H9 (cell line): ENCODE measurements around the gene OSBPL1A. TPM values are rescaled to one million over a fixed set of nuclear protein-coding genes. Genes with fewer than 3 reads are reported as not detected.

Source experiments
- DNase-seq: peaks from one replicate; pipeline ENCODE4 v3.0.0-alpha.2; 2017
- H2AFZ ChIP-seq: one replicate; pipeline ENCODE4 v1.6.1; 2013; ENCODE audit warnings: mild to moderate bottlenecking, low read length, control low read depth, moderate library complexity
- H2AK5ac ChIP-seq: 2 replicates; pipeline ENCODE4 v1.6.1; 2013; ENCODE audit warnings: low read length, control low read depth, mixed read lengths; ENCODE audit not compliant: insufficient read length
- H2BK120ac ChIP-seq: one replicate; pipeline ENCODE4 v1.6.1; 2013; ENCODE audit warnings: low read depth, mild to moderate bottlenecking, low read length, control low read depth, inconsistent platforms; ENCODE audit not compliant: poor library complexity, severe bottlenecking
- H2BK12ac ChIP-seq: 2 replicates; pipeline ENCODE4 v1.6.1; 2013; ENCODE audit warnings: low read length, control low read depth, mixed read lengths, low read depth; ENCODE audit not compliant: insufficient read length
- H2BK15ac ChIP-seq: 2 replicates; pipeline ENCODE4 v1.6.1; 2013; ENCODE audit warnings: low read depth, low read length, control low read depth
- H2BK20ac ChIP-seq: one replicate; pipeline ENCODE4 v1.6.1; 2013; ENCODE audit warnings: low read depth, mild to moderate bottlenecking, low read length, control low read depth, inconsistent platforms; ENCODE audit not compliant: poor library complexity, severe bottlenecking
- H2BK5ac ChIP-seq: 2 replicates; pipeline ENCODE4 v1.6.1; 2013; ENCODE audit warnings: low read length, control low read depth, mixed read lengths; ENCODE audit not compliant: insufficient read length
- H3K14ac ChIP-seq: 2 replicates; pipeline ENCODE4 v1.6.1; 2013; ENCODE audit warnings: low read length, control low read depth; ENCODE audit not compliant: insufficient read depth
- H3K18ac ChIP-seq: 2 replicates; pipeline ENCODE4 v1.6.1; 2013; ENCODE audit warnings: low read depth, mild to moderate bottlenecking, mixed read lengths, low read length, control low read depth; ENCODE audit not compliant: insufficient read length
- H3K23ac ChIP-seq: 2 replicates; pipeline ENCODE4 v1.6.1; 2013; ENCODE audit warnings: low read length, control low read depth, mixed read lengths, low read depth; ENCODE audit not compliant: insufficient read length
- H3K23me2 ChIP-seq: 2 replicates; pipeline ENCODE4 v1.6.1; 2013; ENCODE audit warnings: low read depth, mild to moderate bottlenecking, mixed read lengths, low read length, control low read depth; ENCODE audit not compliant: insufficient read length, poor library complexity, severe bottlenecking
- H3K27ac ChIP-seq: 2 replicates; pipeline ENCODE4 v1.5.1; 2013; ENCODE audit warnings: low read length, control low read depth, mixed read lengths, low read depth; ENCODE audit not compliant: insufficient read length
- H3K27me3 ChIP-seq: 2 replicates; pipeline ENCODE4 v1.6.1; 2013; ENCODE audit warnings: low read length, control low read depth, inconsistent platforms; ENCODE audit not compliant: insufficient read depth
- H3K4ac ChIP-seq: 2 replicates; pipeline ENCODE4 v1.6.1; 2013; ENCODE audit warnings: low read depth, mild to moderate bottlenecking, control low read depth, inconsistent platforms, low read length, moderate library complexity
- H3K4me1 ChIP-seq: 2 replicates; pipeline ENCODE4 v1.6.1; 2013; ENCODE audit warnings: low read length, control low read depth, inconsistent platforms; ENCODE audit not compliant: insufficient read depth
- H3K4me2 ChIP-seq: 2 replicates; pipeline ENCODE4 v1.6.1; 2013; ENCODE audit warnings: low read length, control low read depth, mixed read lengths; ENCODE audit not compliant: insufficient read length, insufficient read depth
- H3K56ac ChIP-seq: 2 replicates; pipeline ENCODE4 v1.6.1; 2013; ENCODE audit warnings: low read depth, mild to moderate bottlenecking, mixed read lengths, low read length, control low read depth; ENCODE audit not compliant: insufficient read length
- H3K79me1 ChIP-seq: 2 replicates; pipeline ENCODE4 v1.6.1; 2013; ENCODE audit warnings: low read depth, mild to moderate bottlenecking, moderate library complexity, low read length, control low read depth, inconsistent platforms; ENCODE audit not compliant: insufficient read depth, poor library complexity, severe bottlenecking
- H3K79me2 ChIP-seq: 2 replicates; pipeline ENCODE4 v1.6.1; 2013; ENCODE audit warnings: low read length, control low read depth, inconsistent platforms; ENCODE audit not compliant: insufficient read depth
- H3K9ac ChIP-seq: 2 replicates; pipeline ENCODE4 v1.6.1; 2013; ENCODE audit warnings: low read length, control low read depth, mixed read lengths; ENCODE audit not compliant: insufficient read length; ENCODE audit errors: extremely low read depth
- H3K9me3 ChIP-seq: one replicate; pipeline ENCODE4 v1.6.1; 2013; ENCODE audit warnings: low read depth, low read length, inconsistent platforms; ENCODE audit not compliant: control insufficient read depth
- H3T11ph ChIP-seq: one replicate; pipeline ENCODE4 v1.6.1; 2013; ENCODE audit warnings: mild to moderate bottlenecking, low read length, control low read depth, inconsistent platforms
- H4K20me1 ChIP-seq: one replicate; pipeline ENCODE4 v1.6.1; 2013; ENCODE audit not compliant: control insufficient read depth, insufficient read length, insufficient read depth
- H4K5ac ChIP-seq: 2 replicates; pipeline ENCODE4 v1.6.1; 2013; ENCODE audit warnings: low read depth, mild to moderate bottlenecking, mixed read lengths, low read length, control low read depth; ENCODE audit not compliant: insufficient read length
- H4K8ac ChIP-seq: replicated peaks from 2 replicates; pipeline ENCODE4 v1.6.1; 2013; ENCODE audit warnings: low read length, control low read depth, mixed read lengths, low read depth; ENCODE audit not compliant: insufficient read length
- H4K91ac ChIP-seq: 2 replicates; pipeline ENCODE4 v1.6.1; 2013; ENCODE audit warnings: low read depth, mild to moderate bottlenecking, moderate library complexity, mixed read lengths, low read length, control low read depth; ENCODE audit not compliant: insufficient read length
- H3K27ac Mint-ChIP-seq, 3 experiments: 2 replicates in 2 of 3; 3 replicates in 1 of 3; pipeline ENCODE4 v1.8.0; 2020 to 2021; ENCODE audit warnings: mixed read lengths in 3 of 3, mild to moderate bottlenecking in 1 of 3, moderate library complexity in 1 of 3
- H3K27me3 Mint-ChIP-seq: 2 replicates; pipeline ENCODE4 v1.8.0; 2021; ENCODE audit warnings: low read depth, mild to moderate bottlenecking, moderate library complexity, mixed read lengths
- H3K36me3 Mint-ChIP-seq, 3 experiments: 2 replicates in 2 of 3; 3 replicates in 1 of 3; pipeline ENCODE4 v1.8.0; 2020 to 2021; ENCODE audit warnings: low read depth in 3 of 3, mixed read lengths in 3 of 3; ENCODE audit not compliant: insufficient read depth in 1 of 3
- H3K4me1 Mint-ChIP-seq, 2 experiments: 2 replicates each; pipeline ENCODE4 v1.8.0; 2020; ENCODE audit warnings: mixed read lengths in 2 of 2
- H3K4me3 Mint-ChIP-seq, 2 experiments: 2 replicates in 1 of 2; 3 replicates in 1 of 2; pipeline ENCODE4 v1.8.0; 2020 to 2021; ENCODE audit warnings: mild to moderate bottlenecking in 2 of 2, mixed read lengths in 2 of 2, moderate library complexity in 1 of 2
- H3K9me3 Mint-ChIP-seq, 2 experiments: 2 replicates in 1 of 2; 3 replicates in 1 of 2; pipeline ENCODE4 v1.8.0; 2020; ENCODE audit warnings: mild to moderate bottlenecking in 2 of 2, mixed read lengths in 2 of 2, moderate library complexity in 1 of 2
- WGBS: extraction: QIAGEN DNeasy Blood & Tissue Kit; methylation state at CpG from one replicate; pipeline ENCODE4 v1.1.7; 2013; ENCODE audit warnings: missing lambda C conversion rate, low lambda C conversion rate, mixed read lengths; ENCODE audit not compliant: insufficient read length; ENCODE audit errors: extremely low coverage; 5-methylcytosine and 5-hydroxymethylcytosine counted together
- total RNA-seq: library from RNA; stranded (reverse); gene quantifications from 2 replicates; pipeline ENCODE4 v1.2.1, GENCODE V29; 2021
- TF ChIP-seq, protein P1 (sequence below): fragments of 200-600 bp; sonication (generic); conservative IDR thresholded peaks from 3 replicates; pipeline ENCODE4 v1.8.0; 2021; ENCODE audit warnings: antibody characterized with exemption, mild to moderate bottlenecking

Gene OSBPL1A
- total RNA-seq, 1 experiment from 2014 or later = 33.9 TPM

DNA sequence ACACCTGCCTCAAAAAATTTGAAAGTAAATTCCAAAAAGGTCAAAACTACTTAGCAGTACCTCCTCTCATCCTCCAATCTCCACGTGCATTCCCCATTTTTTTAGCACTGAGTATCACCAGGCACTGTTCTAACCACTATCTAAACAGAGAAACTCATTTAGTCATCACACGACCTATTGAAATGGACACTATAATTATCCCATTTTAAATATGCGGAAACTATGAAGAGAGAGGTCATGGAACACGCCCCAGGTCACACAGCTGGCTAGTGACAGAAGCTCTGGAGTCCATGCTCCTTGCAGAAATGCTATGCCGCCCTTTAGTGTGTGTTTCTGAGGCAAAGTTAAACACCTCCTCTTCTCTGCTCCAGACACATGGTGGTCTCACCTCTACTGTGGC is 159.2 kb downstream of the OSBPL1A start:
- DNase-seq = no peak
- Histone ChIP-seq H2AFZ (no peak overlapping the region), H3T11ph (no peak overlapping the region), H2BK120ac (no peak overlapping the region), H2BK12ac (no peak overlapping the region), H2BK20ac (no peak overlapping the region), H3K27me3 (no peaks in the 10 kb centered on the region), H3K9ac (no peak overlapping the region), H3K4me2 (no peak overlapping the region), H3K79me1 (no peaks in the 10 kb centered on the region), H4K20me1 (no peaks in the 10 kb centered on the region), H3K23ac (no peak overlapping the region), H4K5ac (no peak overlapping the region), H2BK15ac (no peak overlapping the region), H3K27ac (no peak overlapping the region), H3K56ac (no peak overlapping the region), H4K91ac (no peak overlapping the region), H4K8ac (no peak overlapping the region), H3K9me3 (no peaks in the 10 kb centered on the region), H3K4ac (no peak overlapping the region), H3K4me1 (peaks cover 7% of the 10 kb centered on the region; the same call in 1 of the 2 replicates), H3K79me2 (no peaks in the 10 kb centered on the region), H3K14ac (no peak overlapping the region), H3K23me2 (no peaks in the 10 kb centered on the region), H2AK5ac (no peak overlapping the region), H3K18ac (no peak overlapping the region), H2BK5ac (no peak overlapping the region)
- WGBS = no CpG with 5 or more reads among the region's 5 CpGs
- H3K36me3 Mint-ChIP-seq = peaks cover 29 to 40% (median 30%) of the 10 kb centered on the region in 3 experiments
- TF ChIP-seq, protein P1, sequence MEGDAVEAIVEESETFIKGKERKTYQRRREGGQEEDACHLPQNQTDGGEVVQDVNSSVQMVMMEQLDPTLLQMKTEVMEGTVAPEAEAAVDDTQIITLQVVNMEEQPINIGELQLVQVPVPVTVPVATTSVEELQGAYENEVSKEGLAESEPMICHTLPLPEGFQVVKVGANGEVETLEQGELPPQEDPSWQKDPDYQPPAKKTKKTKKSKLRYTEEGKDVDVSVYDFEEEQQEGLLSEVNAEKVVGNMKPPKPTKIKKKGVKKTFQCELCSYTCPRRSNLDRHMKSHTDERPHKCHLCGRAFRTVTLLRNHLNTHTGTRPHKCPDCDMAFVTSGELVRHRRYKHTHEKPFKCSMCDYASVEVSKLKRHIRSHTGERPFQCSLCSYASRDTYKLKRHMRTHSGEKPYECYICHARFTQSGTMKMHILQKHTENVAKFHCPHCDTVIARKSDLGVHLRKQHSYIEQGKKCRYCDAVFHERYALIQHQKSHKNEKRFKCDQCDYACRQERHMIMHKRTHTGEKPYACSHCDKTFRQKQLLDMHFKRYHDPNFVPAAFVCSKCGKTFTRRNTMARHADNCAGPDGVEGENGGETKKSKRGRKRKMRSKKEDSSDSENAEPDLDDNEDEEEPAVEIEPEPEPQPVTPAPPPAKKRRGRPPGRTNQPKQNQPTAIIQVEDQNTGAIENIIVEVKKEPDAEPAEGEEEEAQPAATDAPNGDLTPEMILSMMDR = no peak
- H3K4me1 Mint-ChIP-seq = peaks cover 16% of the 10 kb centered on the region in 2 experiments
- H3K27ac Mint-ChIP-seq = no peak overlapping the region; a peak in 1 of 7 replicates
- peaks cover 1% of the 10 kb centered on the region; the same call in 1 of the 2 replicates for H3K27me3 Mint-ChIP-seq
- H3K4me3 Mint-ChIP-seq = no peak overlapping the region
- H3K9me3 Mint-ChIP-seq = no peaks in the 10 kb centered on the region; a peak in 1 of 5 replicates
